Adrenal gland (tissue), 5 donors: ENCODE data around the gene WSCD2.

Experiments
- POLR2A ChIP-seq, 2 donors: fragments of 450-650 bp; IDR thresholded peaks; one replicate each; pipeline ENCODE4 v1.6.1; 2017; ENCODE audit warnings: antibody characterized with exemption in 2 of 2, mild to moderate bottlenecking in 2 of 2, moderate library complexity in 1 of 2
- TF ChIP-seq, protein P1 (sequence below), 6 experiments: fragments of 450-650 bp in 4 of 6; fragments of 200-600 bp in 2 of 6; sonication (generic) in 1 of 6; IDR thresholded peaks; 1 replicate in 5 of 6; 2 replicates in 1 of 6; pipeline versions ENCODE4 v1.5.1 to v1.8.0; 2016 to 2021; ENCODE audit warnings: antibody characterized with exemption in 6 of 6, mild to moderate bottlenecking in 2 of 6, moderate library complexity in 1 of 6
- donor health status: DM: no; HTN: no; CAD: no.

DNA sequence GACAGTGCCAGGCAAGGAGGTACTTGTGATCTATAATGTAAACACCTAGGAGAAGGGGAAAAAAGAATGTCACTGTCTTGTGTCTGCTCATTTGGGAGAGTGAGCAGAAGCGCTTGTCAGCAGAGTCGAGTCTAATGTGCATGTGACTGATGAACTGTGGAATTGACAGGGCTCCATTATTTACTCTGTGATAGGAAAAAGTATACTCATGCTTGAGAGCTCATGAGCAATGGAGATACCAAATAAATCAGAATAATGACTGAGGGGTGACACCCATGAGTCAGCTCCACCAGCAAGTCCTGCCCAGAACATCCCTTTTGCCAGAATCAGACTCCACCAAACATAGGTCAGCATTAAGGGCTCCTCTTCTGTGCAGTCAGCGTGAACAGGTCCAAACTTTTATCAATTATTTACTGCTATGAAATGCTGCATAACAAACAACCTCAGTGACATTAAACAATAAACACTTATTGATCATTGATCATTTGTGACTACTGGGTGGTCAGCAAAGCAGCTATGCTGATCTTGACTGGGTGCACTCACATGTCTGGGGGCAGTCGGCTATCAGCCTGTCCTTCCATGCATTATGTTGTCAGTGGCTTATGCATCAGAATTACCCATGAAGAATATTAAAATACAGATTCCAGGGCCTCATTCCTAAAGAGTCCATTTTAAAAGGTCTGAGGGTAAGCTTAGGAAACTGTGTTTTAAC, 29.2 kb upstream of the WSCD2 start:
- TF ChIP-seq, protein P1, sequence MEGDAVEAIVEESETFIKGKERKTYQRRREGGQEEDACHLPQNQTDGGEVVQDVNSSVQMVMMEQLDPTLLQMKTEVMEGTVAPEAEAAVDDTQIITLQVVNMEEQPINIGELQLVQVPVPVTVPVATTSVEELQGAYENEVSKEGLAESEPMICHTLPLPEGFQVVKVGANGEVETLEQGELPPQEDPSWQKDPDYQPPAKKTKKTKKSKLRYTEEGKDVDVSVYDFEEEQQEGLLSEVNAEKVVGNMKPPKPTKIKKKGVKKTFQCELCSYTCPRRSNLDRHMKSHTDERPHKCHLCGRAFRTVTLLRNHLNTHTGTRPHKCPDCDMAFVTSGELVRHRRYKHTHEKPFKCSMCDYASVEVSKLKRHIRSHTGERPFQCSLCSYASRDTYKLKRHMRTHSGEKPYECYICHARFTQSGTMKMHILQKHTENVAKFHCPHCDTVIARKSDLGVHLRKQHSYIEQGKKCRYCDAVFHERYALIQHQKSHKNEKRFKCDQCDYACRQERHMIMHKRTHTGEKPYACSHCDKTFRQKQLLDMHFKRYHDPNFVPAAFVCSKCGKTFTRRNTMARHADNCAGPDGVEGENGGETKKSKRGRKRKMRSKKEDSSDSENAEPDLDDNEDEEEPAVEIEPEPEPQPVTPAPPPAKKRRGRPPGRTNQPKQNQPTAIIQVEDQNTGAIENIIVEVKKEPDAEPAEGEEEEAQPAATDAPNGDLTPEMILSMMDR (IDR thresholded peaks at IDR 0.05) = no peak
- TF ChIP-seq POLR2A (IDR thresholded peaks at IDR 0.05) = no peak
